GM23248 (cell line): ENCODE data around the gene TRPV4. TPM values are rescaled to one million over a fixed set of nuclear protein-coding genes. Genes with fewer than 3 reads are reported as not detected.
A peak's percentile ranks its signal among the peaks of the same experiment; 100 is the strongest.

ENCODE experiments used
- DNase-seq: peaks from one replicate; pipeline ENCODE4 v3.0.0-alpha.2; 2015
- H2AFZ ChIP-seq: fragments of 200-600 bp; sonication (generic); 2 replicates; pipeline ENCODE4 v1.6.1; 2016; ENCODE audit warnings: antibody characterized with exemption
- H3F3A ChIP-seq: fragments of 200-600 bp; sonication (generic); 2 replicates; pipeline ENCODE4 v1.6.1; 2016; ENCODE audit warnings: mild to moderate bottlenecking, antibody characterized with exemption, mixed run types; ENCODE audit not compliant: insufficient read depth
- H3K27ac ChIP-seq: fragments of 200-600 bp; sonication (generic); 2 replicates; pipeline ENCODE4 v1.5.1; 2016; ENCODE audit warnings: mild to moderate bottlenecking
- H3K27me3 ChIP-seq: fragments of 200-600 bp; sonication (generic); replicated peaks from 2 replicates; pipeline ENCODE4 v1.6.1; 2016; ENCODE audit warnings: mild to moderate bottlenecking; ENCODE audit not compliant: insufficient read depth
- H3K36me3 ChIP-seq: fragments of 200-600 bp; sonication (generic); 2 replicates; pipeline ENCODE4 v1.6.1; 2016; ENCODE audit warnings: low read depth, mild to moderate bottlenecking
- H3K4me1 ChIP-seq: fragments of 200-600 bp; sonication (generic); 2 replicates; pipeline ENCODE4 v1.6.1; 2016; ENCODE audit warnings: mild to moderate bottlenecking; ENCODE audit not compliant: insufficient read depth
- H3K4me2 ChIP-seq: fragments of 200-600 bp; sonication (generic); one replicate; pipeline ENCODE4 v1.6.1; 2016; ENCODE audit warnings: mild to moderate bottlenecking; ENCODE audit not compliant: unreplicated experiment
- H3K4me3 ChIP-seq: fragments of 200-600 bp; sonication (generic); 2 replicates; pipeline ENCODE4 v1.5.1; 2016; ENCODE audit warnings: mild to moderate bottlenecking
- H3K79me2 ChIP-seq: fragments of 200-600 bp; sonication (generic); 2 replicates; pipeline ENCODE4 v1.6.1; 2016; ENCODE audit warnings: mild to moderate bottlenecking; ENCODE audit not compliant: insufficient read depth
- H3K9ac ChIP-seq: fragments of 200-600 bp; sonication (generic); 2 replicates; pipeline ENCODE4 v1.6.1; 2016; ENCODE audit warnings: mild to moderate bottlenecking
- H3K9me2 ChIP-seq: fragments of 200-600 bp; sonication (generic); 2 replicates; pipeline ENCODE4 v1.6.1; 2016; ENCODE audit warnings: mixed run types, mild to moderate bottlenecking, moderate library complexity; ENCODE audit not compliant: insufficient read depth
- H3K9me3 ChIP-seq: fragments of 200-600 bp; sonication (generic); one replicate; pipeline ENCODE4 v1.6.1; 2017; ENCODE audit warnings: low read depth
- H4K20me1 ChIP-seq: fragments of 200-600 bp; sonication (generic); 2 replicates; pipeline ENCODE4 v1.6.0; 2016; ENCODE audit not compliant: insufficient read depth
- EZH2 ChIP-seq: fragments of 200-600 bp; sonication (generic); IDR thresholded peaks from 2 replicates; pipeline ENCODE4 v1.6.1; 2018; ENCODE audit warnings: antibody characterized with exemption, mild to moderate bottlenecking; ENCODE audit not compliant: insufficient read depth, poor library complexity, severe bottlenecking
- EZH2phosphoT487 ChIP-seq: fragments of 200-600 bp; sonication (generic); IDR thresholded peaks from 2 replicates; pipeline ENCODE4 v1.6.1; 2018; ENCODE audit warnings: antibody characterized with exemption, moderate library complexity, mild to moderate bottlenecking, low read depth; ENCODE audit not compliant: insufficient read depth
- WGBS, 2 experiments: methylation state at CpG; one replicate each; pipeline ENCODE4 v1.1.6; 2015 to 2017; ENCODE audit warnings: low lambda C conversion rate in 2 of 2, low coverage in 1 of 2; ENCODE audit errors: missing lambda C conversion rate in 2 of 2; 5-methylcytosine and 5-hydroxymethylcytosine counted together
- in situ Hi-C: fragments of 300-500 bp; cut with MboI; formaldehyde crosslinking; loops from 2 replicates; pipeline ENCODE4 v1.15.0; 2020
- polyA plus RNA-seq: library from polyadenylated mRNA; unstranded; fragments of >200 nt; fragmentation: Nextera tagmentation; extraction: Ambion mirVana; gene quantifications from 2 replicates; pipeline ENCODE4 v1.2.1, GENCODE V29; 2016
- total RNA-seq: library from RNA; depleted of rRNA; stranded (reverse); fragments of >200 nt; shearing (Covaris generic); gene quantifications from 2 replicates; pipeline ENCODE4 v1.2.3, GENCODE V29; 2014

The TRPV4 gene
- total and polyA plus RNA-seq, 2 experiments from 2014 or later: 0.65 to 2.6 TPM

DNA sequence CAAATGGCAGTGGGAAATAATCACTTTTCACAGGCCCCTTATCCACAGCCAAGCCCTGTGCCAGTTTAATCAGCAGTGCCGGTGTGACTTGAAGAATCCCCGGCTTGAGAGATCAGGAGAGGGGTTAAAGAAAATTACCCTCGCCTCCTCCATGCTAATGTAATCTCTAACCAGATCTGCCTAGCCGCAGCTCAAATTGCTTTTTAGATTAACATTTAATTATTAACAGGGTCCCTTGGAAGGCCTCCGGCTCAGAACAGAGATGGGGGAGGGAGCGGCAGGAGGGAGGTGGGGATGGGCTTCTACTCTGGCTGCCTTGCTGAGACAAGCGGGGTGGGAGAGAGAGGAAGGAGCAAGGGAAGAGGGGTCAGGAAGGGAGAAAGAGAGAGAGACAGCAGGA, 95.6 kb downstream of the TRPV4 start:
- Histone ChIP-seq H3K4me3 (no peak overlapping the region), H3K36me3 (no peaks in the 10 kb centered on the region), H3K9me2 (no peaks in the 10 kb centered on the region), H3K27ac (no peak overlapping the region), H3K9ac (no peak overlapping the region), H3K79me2 (no peaks in the 10 kb centered on the region), H3K27me3 (peaks cover 24% of the 10 kb centered on the region), H3K4me1 (no peaks in the 10 kb centered on the region), H3F3A (no peaks in the 10 kb centered on the region), H2AFZ (no peak overlapping the region), H4K20me1 (no peaks in the 10 kb centered on the region), H3K4me2 (no peak overlapping the region), H3K9me3 (no peaks in the 10 kb centered on the region)
- TF ChIP-seq EZH2 (no peak), EZH2phosphoT487 (no peak)
- in situ Hi-C loops: no loop called here
- 54 to 56% methylated on average over 7 of the region's 7 CpGs for WGBS, 2 experiments
- no peak for DNase-seq

DNA sequence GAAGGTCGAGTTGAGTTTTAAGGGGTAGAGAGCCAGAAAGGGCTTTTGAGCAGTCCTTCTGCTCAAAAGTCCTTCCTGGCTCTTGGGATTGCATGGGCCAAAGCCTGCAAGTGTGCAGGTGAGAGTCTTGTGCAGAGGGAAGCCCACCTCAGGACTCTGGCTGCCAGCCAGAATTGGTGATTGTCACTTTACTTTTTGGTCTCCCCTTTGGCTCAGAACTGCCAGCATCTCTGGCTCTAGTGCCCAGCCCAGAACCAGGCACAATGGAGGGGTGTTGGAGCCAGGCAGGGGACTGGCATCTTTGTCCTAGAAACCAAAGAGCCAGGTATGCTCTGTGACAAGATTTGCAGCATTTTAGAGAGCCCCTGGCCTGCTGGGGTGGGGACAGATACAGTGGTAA, 96.1 kb downstream of the TRPV4 start:
- H3K4me1 ChIP-seq: no peaks in the 10 kb centered on the region
- H3K9me2 ChIP-seq: no peaks in the 10 kb centered on the region
- H3K27me3 ChIP-seq: peaks cover 24% of the 10 kb centered on the region
- no peaks in the 10 kb centered on the region for H3K79me2 ChIP-seq
- no peaks in the 10 kb centered on the region for H4K20me1 ChIP-seq
- no peak overlapping the region for H3K4me3 ChIP-seq
- no peak for DNase-seq
- in situ Hi-C loops: no loop called here
- no peak overlapping the region for H2AFZ ChIP-seq
- H3K9ac ChIP-seq: no peak overlapping the region
- H3K4me2 ChIP-seq: no peak overlapping the region
- 11 to 17% methylated on average over 1 of the region's 1 CpG for WGBS, 2 experiments
- no peaks in the 10 kb centered on the region for H3K9me3 ChIP-seq
- H3K36me3 ChIP-seq: no peaks in the 10 kb centered on the region
- H3K27ac ChIP-seq: no peak overlapping the region
- no peaks in the 10 kb centered on the region for H3F3A ChIP-seq
- TF ChIP-seq EZH2: no peak
- no peak for TF ChIP-seq EZH2phosphoT487

DNA sequence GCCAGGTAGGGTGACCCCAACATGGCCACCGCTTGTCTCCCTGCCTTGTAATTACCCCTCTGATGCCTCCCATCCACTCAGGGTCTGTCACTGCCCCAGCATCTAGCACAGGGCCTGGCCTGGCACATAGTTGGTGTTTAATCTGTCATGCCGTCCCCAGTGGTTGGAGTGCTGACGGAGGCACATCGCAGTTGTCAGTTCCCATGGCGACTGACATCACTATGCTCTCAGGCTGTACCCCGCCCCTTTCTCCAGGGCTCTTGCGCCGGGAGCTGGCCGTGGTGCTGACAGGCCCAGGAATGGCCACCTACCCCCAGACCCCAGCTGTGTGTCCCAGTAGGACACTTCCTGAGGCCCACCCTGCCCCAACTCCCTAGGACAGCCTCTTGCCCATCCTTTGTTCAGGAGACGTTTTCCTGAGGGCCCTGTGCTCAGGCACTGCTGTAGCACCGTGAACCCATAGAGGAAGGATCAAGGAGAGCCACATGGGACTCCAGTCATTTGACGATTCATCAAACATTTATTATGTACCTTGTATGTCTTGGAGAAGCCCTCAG, 96.6 kb downstream of the TRPV4 start:
- Histone ChIP-seq H3K9ac (no peak overlapping the region), H3K9me3 (no peaks in the 10 kb centered on the region), H4K20me1 (no peaks in the 10 kb centered on the region), H3F3A (no peaks in the 10 kb centered on the region), H3K27ac (no peak overlapping the region), H3K9me2 (no peaks in the 10 kb centered on the region), H3K4me2 (no peak overlapping the region), H3K4me3 (no peak overlapping the region), H3K4me1 (no peaks in the 10 kb centered on the region), H2AFZ (no peak overlapping the region), H3K36me3 (no peaks in the 10 kb centered on the region), H3K27me3 (peaks cover 24% of the 10 kb centered on the region), H3K79me2 (no peaks in the 10 kb centered on the region)
- WGBS, 2 experiments: 20 to 26% methylated on average over 12 of the region's 12 CpGs
- DNase-seq: peak; percentile 78
- in situ Hi-C loops: no loop called here
- TF ChIP-seq EZH2phosphoT487 (no peak), EZH2 (no peak)

DNA sequence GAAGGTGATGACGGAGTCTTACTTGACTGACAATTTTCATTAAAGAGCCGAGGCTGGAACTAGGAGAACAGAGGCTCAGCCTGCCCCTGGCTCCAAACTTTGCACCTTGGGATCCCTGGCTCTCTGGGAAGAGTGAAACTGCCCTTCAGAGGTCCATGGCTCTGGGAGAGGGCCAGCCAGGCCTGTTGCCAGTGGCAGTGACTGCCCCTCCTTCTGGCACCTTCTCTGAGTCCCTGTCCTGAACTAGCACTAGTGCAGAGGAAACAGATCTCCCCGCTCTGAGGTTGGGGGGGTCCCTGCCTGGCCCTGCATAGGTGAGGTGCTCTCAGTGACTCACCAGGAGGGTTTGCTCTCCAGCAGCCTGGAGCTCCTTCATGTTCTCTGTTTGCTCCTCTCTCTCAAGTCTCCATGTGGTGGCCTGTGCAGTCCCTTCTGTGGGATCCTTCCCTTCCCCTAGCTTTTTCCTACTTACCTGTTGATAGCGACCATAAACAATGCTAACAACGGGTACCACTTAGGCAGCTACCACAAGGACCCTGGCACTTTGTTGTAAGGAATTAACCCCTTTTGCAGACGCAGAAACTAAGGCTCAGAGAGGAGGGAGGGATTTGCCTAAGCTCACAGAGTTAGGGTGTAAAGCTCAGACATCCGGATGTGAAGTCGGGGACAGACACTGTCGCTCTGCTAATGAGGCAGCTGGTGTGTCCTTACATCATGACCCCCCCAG, 97.2 kb downstream of the TRPV4 start:
- no peaks in the 10 kb centered on the region for H3K9me3 ChIP-seq
- no peak overlapping the region for H2AFZ ChIP-seq
- peaks cover 24% of the 10 kb centered on the region for H3K27me3 ChIP-seq
- H3K36me3 ChIP-seq: no peaks in the 10 kb centered on the region
- no peak overlapping the region for H3K4me2 ChIP-seq
- TF ChIP-seq EZH2: no peak
- no peak for TF ChIP-seq EZH2phosphoT487
- H3F3A ChIP-seq: no peaks in the 10 kb centered on the region
- no peak overlapping the region for H3K27ac ChIP-seq
- H3K4me1 ChIP-seq: no peaks in the 10 kb centered on the region
- no peak overlapping the region for H3K9ac ChIP-seq
- H3K9me2 ChIP-seq: no peaks in the 10 kb centered on the region
- DNase-seq: no peak
- H3K79me2 ChIP-seq: no peaks in the 10 kb centered on the region
- WGBS, 2 experiments: 35 to 44% methylated on average over 9 of the region's 9 CpGs
- H4K20me1 ChIP-seq: no peaks in the 10 kb centered on the region
- in situ Hi-C loops: no loop called here
- H3K4me3 ChIP-seq: no peak overlapping the region
